ENCODE data around the gene DSG2. TPM values are rescaled to one million over a fixed set of nuclear protein-coding genes. Genes with fewer than 3 reads are reported as not detected.
"Not testable (repeated sequence)": the region's sequence is repeated elsewhere in the genome, so short reads cannot be mapped to it uniquely, and the experiment has no call there.

Gene DSG2
- total and polyA plus RNA-seq, 5 experiments from 2014 or later, result 0.08 to 0.30 (median 0.13) TPM; not detected in 1

DNA sequence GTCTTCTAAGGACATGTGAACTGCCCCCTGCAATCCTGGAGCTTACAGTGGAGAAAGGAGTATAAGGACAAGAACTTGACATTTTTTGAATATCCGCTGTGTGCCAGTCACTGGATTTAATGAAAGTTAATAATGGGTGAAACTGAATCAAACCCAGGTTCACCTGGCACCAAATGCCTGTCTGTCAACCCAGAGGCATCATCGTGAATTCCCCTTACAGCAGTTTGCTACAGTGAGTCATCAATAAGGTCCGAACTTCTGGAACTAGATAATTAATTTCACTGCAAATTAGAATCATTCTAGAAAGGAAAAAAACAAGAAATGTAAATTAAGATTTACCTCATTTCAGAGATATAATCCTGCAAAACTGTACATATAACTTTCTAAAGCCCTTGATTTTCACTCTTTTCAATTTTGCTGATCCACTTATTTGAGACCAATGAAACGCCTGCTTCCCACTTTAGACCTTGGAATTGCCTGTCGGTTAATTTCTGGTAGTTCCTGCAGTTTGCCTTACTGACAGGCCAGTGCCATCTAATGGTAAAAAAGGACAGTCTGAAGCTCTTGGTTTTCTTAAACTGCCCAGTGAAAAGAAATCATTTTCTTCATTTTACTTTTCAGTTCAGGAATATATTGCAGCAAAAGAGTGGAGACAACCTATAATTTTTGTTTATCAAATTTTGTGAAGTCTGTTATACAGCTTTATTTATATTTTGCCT lies 8.2 kb downstream of the DSG2 start:
- Mint-ChIP-seq H3K4me1 (no peaks in the 10 kb centered on the region), H3K36me3 (no peaks in the 10 kb centered on the region), H3K4me3 (no peak overlapping the region), H3K9me3 (peaks cover 0 to 3% (median 0%) of the 10 kb centered on the region in 9 donors), H3K27ac (no peak overlapping the region), H3K27me3 (peaks cover 3 to 11% (median 8%) of the 10 kb centered on the region in 5 donors)
- DNase-seq, result no peak
- ATAC-seq, result no peak
- POLR2A ChIA-PET, result no interaction called here

GRCh38 chr18:31507124-31507523 lies 9.1 kb downstream of the DSG2 start:
- H3K4me3 Mint-ChIP-seq, H3K27ac Mint-ChIP-seq, H3K27me3 Mint-ChIP-seq, ATAC-seq, POLR2A ChIA-PET, DNase-seq, H3K4me1 Mint-ChIP-seq, H3K9me3 Mint-ChIP-seq, H3K36me3 Mint-ChIP-seq: not testable (repeated sequence)

- Mint-ChIP-seq H3K27ac (no peak overlapping the region), H3K9me3 (peaks cover 0 to 3% (median 0%) of the 10 kb centered on the region in 9 donors), H3K36me3 (no peaks in the 10 kb centered on the region), H3K4me3 (no peak overlapping the region), H3K4me1 (no peaks in the 10 kb centered on the region), H3K27me3 (peaks cover 0 to 12% (median 7%) of the 10 kb centered on the region in 5 donors)
- ATAC-seq, result no peak
- DNase-seq, result no peak
- POLR2A ChIA-PET, result no interaction called here
Measured at GRCh38 chr18:31508781-31509180, 10.8 kb downstream of the DSG2 start.

DNA sequence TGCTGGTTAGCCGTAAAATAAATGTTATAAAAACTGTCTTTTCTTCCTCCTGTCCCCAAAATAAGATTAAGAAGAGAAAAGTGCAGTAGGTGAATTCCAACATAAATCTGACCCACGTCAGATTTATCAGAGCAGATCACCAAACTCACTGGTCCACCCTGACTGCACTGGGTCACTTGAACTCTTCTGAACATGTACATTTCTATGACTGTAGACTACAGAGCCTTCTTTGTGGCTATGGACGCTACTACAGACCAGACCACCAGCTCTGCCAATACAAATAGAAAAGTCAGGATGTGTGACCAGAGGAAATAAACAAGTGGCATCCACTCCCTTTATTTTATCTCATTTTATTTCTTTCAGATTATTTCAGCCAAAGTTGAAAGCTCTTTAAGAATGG lies 11.6 kb downstream of the DSG2 start:
- no peak overlapping the region for H3K4me3 Mint-ChIP-seq
- no peaks in the 10 kb centered on the region for H3K4me1 Mint-ChIP-seq
- H3K9me3 Mint-ChIP-seq, result peaks cover 0 to 3% (median 0%) of the 10 kb centered on the region in 9 donors
- POLR2A ChIA-PET, result no interaction called here
- peaks cover 0 to 12% (median 7%) of the 10 kb centered on the region in 5 donors for H3K27me3 Mint-ChIP-seq
- no peak for ATAC-seq
- no peaks in the 10 kb centered on the region for H3K36me3 Mint-ChIP-seq
- H3K27ac Mint-ChIP-seq, result no peak overlapping the region
- no peak for DNase-seq

- no peak for ATAC-seq
- Mint-ChIP-seq H3K36me3 (no peaks in the 10 kb centered on the region), H3K27ac (no peak overlapping the region), H3K4me3 (no peak overlapping the region), H3K4me1 (no peaks in the 10 kb centered on the region), H3K27me3 (peaks cover 0 to 12% (median 7%) of the 10 kb centered on the region in 5 donors), H3K9me3 (peaks cover 0 to 3% (median 0%) of the 10 kb centered on the region in 9 donors)
- POLR2A ChIA-PET, result no interaction called here
- DNase-seq, result no peak
Measured at GRCh38 chr18:31510319-31510718, 12.3 kb downstream of the DSG2 start.

DNA sequence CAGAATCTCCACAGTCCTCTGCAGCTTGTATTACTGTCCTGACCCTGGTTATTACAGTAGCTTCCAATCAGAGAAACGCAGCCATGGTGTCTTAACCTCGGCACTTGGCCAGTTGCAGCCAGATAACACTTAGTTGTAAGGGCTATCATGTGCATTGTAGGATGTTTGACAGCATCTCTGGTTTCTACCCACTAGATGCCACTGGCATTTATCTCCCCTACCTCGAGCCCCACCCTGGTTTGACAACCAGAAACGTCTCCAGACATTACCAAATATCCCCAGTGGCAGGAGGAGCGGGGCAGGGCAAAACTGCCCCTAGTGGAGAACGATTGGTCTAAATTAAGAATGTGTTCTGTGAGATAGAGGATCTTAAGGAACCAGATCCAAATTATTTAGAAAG lies 13.1 kb downstream of the DSG2 start:
- Mint-ChIP-seq H3K9me3 (peaks cover 0 to 3% (median 0%) of the 10 kb centered on the region in 9 donors), H3K36me3 (no peaks in the 10 kb centered on the region), H3K27ac (no peak overlapping the region), H3K4me3 (no peak overlapping the region), H3K27me3 (peaks cover 0 to 12% (median 7%) of the 10 kb centered on the region in 5 donors), H3K4me1 (no peaks in the 10 kb centered on the region)
- DNase-seq (no peak), ATAC-seq (no peak)
- POLR2A ChIA-PET, result no interaction called here

- POLR2A ChIA-PET, result interaction anchor here (0.5 kb wide), 1 partner anchor 11 kb away, joined by 3 read pairs; no protein-coding TSS in a partner anchor
- Mint-ChIP-seq H3K9me3 (peaks cover 0 to 3% (median 0%) of the 10 kb centered on the region in 9 donors), H3K27me3 (peaks cover 0 to 12% (median 3%) of the 10 kb centered on the region in 5 donors), H3K4me3 (no peak overlapping the region), H3K4me1 (no peaks in the 10 kb centered on the region), H3K36me3 (no peaks in the 10 kb centered on the region), H3K27ac (no peak overlapping the region)
- DNase-seq (no peak), ATAC-seq (no peak)
Measured at GRCh38 chr18:31512203-31512764, 14.3 kb downstream of the DSG2 start.

GRCh38 chr18:31513189-31513935 lies 15.4 kb downstream of the DSG2 start:
- DNase-seq (no peak), ATAC-seq (no peak)
- Mint-ChIP-seq H3K4me1 (no peaks in the 10 kb centered on the region), H3K27me3 (peaks cover 0 to 12% (median 3%) of the 10 kb centered on the region in 5 donors), H3K27ac (no peak overlapping the region), H3K9me3 (peaks cover 0 to 3% (median 0%) of the 10 kb centered on the region in 9 donors), H3K4me3 (no peak overlapping the region), H3K36me3 (no peaks in the 10 kb centered on the region)
- POLR2A ChIA-PET, result no interaction called here

GRCh38 chr18:31516437-31516836 lies 18.5 kb downstream of the DSG2 start:
- ATAC-seq, result no peak
- no peak overlapping the region for H3K27ac Mint-ChIP-seq
- H3K27me3 Mint-ChIP-seq, result peaks cover 0 to 9% (median 0%) of the 10 kb centered on the region in 5 donors
- H3K9me3 Mint-ChIP-seq, result no peaks in the 10 kb centered on the region
- POLR2A ChIA-PET, result no interaction called here
- H3K4me3 Mint-ChIP-seq, result no peak overlapping the region
- no peak for DNase-seq
- no peaks in the 10 kb centered on the region for H3K4me1 Mint-ChIP-seq
- H3K36me3 Mint-ChIP-seq, result no peaks in the 10 kb centered on the region

DNA sequence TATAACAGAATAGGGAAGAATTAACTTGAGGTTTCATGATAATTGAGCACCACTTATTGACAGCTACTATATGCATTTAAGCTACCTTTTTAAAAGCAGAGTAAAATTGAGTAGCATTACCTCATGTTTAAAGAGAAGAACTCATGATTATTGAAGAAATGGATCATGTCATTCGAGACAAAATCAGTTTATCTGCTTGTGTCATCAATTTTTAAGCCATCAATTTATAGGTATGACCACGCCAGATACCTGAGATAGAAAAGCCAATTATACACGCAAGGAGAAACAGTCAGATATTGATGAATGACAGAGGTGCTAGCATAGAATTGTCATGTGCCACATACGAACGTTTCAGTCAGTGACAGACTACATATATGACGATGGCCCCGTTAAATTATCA lies 28.4 kb downstream of the DSG2 start:
- ATAC-seq (no peak), DNase-seq (no peak)
- POLR2A ChIA-PET, result no interaction called here
- H3K27ac Mint-ChIP-seq, result no peak overlapping the region
- peaks cover 0 to 3% (median 1%) of the 10 kb centered on the region in 5 donors for H3K27me3 Mint-ChIP-seq
- H3K9me3 Mint-ChIP-seq, result no peaks in the 10 kb centered on the region
- H3K4me1 Mint-ChIP-seq, result no peaks in the 10 kb centered on the region
- H3K4me3 Mint-ChIP-seq, result no peak overlapping the region
- no peaks in the 10 kb centered on the region for H3K36me3 Mint-ChIP-seq

GRCh38 chr18:31533236-31533635 lies 35.3 kb downstream of the DSG2 start:
- Mint-ChIP-seq H3K4me1 (no peaks in the 10 kb centered on the region), H3K36me3 (no peaks in the 10 kb centered on the region), H3K9me3 (no peaks in the 10 kb centered on the region), H3K27ac (no peak overlapping the region), H3K4me3 (no peak overlapping the region), H3K27me3 (peaks cover 0 to 1% (median 0%) of the 10 kb centered on the region in 5 donors)
- no peak for DNase-seq
- POLR2A ChIA-PET, result no interaction called here
- no peak for ATAC-seq

DNA sequence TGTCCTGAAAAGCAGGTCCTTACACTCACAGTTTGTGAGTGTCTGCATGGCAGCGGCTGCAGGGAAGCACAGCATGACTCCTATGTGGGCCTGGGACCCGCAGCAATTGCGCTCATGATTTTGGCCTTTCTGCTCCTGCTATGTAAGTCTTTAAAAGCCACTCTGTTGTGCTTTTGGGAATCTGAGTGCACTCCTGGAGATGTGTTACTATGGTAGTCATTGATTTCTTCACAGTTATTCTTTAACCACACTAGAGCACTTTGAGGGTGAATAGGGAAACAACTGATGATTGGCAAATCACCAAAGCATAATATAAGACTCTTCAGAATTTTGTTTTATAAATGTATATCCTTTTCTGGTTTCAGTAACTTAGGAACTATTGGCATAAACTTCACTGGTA lies 40.9 kb downstream of the DSG2 start:
- Mint-ChIP-seq H3K27me3 (no peaks in the 10 kb centered on the region), H3K36me3 (no peaks in the 10 kb centered on the region), H3K27ac (no peak overlapping the region), H3K4me3 (no peak overlapping the region), H3K9me3 (no peaks in the 10 kb centered on the region), H3K4me1 (no peaks in the 10 kb centered on the region)
- POLR2A ChIA-PET, result no interaction called here
- DNase-seq, result no peak
- ATAC-seq, result no peak

DNA sequence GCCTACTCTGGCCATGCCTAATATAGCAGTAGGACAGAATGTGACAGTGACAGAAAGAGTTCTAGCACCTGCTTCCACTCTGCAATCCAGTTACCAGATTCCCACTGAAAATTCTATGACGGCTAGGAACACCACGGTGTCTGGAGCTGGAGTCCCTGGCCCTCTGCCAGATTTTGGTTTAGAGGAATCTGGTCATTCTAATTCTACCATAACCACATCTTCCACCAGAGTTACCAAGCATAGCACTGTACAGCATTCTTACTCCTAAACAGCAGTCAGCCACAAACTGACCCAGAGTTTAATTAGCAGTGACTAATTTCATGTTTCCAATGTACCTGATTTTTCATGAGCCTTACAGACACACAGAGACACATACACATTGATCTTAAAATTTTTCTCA lies 48.5 kb downstream of the DSG2 start:
- H3K9me3 Mint-ChIP-seq, result no peaks in the 10 kb centered on the region
- no peaks in the 10 kb centered on the region for H3K36me3 Mint-ChIP-seq
- ATAC-seq (no peak), DNase-seq (no peak)
- H3K27ac Mint-ChIP-seq, result no peak overlapping the region
- POLR2A ChIA-PET, result no interaction called here
- H3K4me1 Mint-ChIP-seq, result no peaks in the 10 kb centered on the region
- H3K27me3 Mint-ChIP-seq, result no peaks in the 10 kb centered on the region
- H3K4me3 Mint-ChIP-seq, result no peak overlapping the region

Measured in naive thymus-derived CD8-positive, alpha-beta T cell (primary cell).